GM21360 (cell line): ENCODE measurements around the gene ZYX.
"Not testable (repeated sequence)": the region's sequence is repeated elsewhere in the genome, so short reads cannot be mapped to it uniquely, and the experiment has no call there.

ENCODE experiments used
- ATAC-seq: cut with Tn5 transposase; IDR thresholded peaks from one replicate; pipeline ENCODE4 v1.9.1; 2021; ENCODE audit warnings: mild to moderate bottlenecking, moderate library complexity; ENCODE audit not compliant: unreplicated experiment

Gene ZYX

DNA sequence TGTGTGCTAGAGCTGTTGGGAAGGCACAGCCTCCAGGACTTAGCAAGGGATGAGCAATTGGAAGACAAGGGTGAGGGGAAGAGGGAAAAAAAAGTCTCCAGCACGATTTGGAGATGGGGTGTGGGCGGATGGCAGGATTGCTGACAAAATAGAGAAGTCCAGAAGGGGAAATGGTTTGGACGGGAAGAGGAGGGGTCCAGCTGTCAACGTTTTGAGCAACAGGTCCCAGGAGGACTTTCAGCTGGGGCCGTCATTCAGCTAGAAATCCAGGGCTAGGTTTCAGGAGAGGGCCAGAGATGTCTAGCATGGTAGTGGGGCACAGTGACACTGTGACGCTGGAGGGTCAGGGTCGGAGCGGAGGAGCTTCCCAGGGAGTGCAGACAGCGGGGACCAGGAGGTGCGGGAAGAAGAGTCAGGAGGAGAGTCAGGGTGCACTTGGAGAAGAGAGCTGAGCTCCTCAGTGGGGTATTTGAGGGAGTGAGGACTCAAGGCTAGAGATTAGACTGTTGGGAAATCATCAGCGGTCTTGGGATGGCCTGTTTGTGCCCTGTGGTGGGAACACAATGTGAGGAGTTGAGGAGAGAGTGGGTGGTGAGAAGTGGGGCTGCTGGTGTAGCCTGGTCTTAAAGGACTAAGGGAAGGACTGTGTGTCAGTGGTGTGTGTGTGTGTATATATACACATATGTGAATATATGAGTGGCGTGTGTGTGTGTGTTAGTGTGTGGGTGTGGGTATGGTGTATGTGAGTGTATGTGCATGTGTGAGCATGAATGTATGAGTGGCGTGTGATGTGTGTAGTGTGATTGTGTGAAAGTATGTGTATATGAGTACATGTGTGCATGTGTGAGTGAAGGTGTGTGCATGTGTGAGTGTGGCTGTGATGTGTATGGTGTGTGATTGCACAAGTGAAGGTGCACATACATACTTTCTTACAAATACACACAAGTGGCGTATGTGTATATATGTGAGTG lies 3.8 kb downstream of the ZYX start:
- no peak for ATAC-seq

DNA sequence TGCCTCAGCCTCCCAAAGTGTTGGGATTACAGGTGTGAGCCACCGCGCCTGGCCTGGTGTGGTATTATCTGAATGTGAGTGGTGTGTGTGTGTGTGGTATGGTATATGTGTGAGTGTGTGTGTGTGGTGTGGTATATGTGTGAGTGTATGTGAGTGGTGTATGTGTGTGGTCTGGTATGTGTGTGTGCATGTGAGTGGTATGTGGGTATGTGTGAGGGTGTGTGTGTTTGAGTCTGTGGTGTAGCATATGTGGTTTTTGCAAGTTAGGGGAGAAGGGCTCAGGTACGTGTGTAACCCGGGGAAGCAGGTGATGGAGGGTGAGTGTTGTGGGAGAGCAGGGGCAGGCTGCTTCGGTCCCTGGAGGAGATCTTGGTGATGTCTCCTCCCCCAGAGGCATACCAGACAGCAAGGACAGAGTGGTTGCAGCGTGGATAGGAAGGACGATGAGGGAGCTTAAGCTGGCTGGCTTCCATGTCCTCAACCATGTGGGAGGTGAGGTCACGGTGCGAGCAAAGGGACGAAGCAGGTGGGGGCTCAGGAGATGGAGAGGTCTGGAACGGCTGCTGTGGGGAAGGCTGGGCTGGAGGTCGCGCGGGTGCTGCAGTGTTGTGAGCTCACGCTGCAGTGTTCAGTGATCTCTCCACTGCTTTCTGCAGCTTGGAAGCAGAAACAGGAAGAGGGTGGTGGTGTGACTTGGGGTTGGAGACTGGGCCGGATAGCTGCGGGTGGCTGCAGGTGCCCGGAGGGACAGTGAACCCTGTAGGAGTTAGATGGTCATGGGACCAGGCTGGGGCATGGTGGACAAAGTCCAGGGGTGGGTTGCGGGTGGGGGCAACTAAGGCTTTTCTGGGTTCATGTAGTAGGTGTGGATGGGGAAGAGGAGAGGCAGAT lies 5.0 kb downstream of the ZYX start:
- no peak for ATAC-seq

DNA sequence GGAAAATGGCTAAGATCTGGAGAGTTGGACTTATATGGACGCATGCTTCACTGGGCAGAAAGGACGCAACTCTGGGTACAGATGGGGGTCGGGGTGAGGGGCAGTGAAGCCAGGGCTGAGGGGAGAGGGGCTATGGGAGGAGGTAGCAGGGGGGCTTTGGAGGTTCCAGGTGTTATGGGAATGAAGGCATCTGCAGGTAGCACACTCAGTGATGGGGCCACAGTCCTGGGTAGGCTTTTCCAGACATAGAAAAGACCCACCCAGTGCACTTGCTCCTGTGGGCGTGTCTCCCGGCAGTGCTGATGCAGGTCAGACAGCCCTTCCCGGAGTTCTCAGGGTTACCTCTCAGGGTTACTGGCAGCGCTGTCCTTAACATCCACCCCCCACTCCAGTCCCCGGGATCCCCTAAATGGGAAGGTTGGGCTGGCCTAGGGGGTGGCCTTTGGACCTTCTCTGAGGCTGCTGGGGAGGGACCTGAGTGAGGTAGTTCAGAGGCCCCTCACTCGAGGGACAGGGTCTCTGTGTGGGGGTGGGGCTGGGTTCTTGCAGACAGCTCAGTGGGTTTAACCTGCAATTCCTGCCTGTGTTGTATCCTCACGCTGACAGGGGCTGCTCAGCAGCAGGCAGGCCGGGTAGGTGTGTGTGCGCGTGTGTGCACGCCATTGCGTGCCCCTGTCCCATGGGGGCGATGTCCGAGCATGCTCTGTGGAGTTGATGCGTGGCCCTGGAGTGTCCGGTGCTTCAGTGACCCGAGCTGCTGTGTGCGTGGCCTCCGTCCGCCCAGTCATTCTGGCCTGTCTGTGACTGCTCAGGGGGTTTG lies 6.2 kb downstream of the ZYX start:
- ATAC-seq = no peak

DNA sequence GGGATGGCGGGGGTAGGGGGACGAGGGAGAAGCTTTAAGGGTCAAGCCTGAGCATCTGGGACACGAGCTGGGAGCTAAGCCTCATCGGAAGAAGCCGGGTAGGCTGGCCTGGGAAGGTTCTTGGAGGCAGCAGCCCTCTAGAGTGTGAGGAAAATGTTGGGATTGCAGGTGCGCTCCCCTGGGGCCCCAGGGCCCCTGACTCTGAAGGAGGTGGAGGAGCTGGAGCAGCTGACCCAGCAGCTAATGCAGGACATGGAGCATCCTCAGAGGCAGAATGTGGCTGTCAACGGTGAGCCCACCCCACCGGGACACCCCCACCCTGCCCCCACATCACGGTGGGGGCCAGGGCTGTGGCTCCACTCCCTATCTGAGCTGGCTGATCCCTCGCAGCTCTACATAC lies 6.9 kb downstream of the ZYX start:
- no peak for ATAC-seq

DNA sequence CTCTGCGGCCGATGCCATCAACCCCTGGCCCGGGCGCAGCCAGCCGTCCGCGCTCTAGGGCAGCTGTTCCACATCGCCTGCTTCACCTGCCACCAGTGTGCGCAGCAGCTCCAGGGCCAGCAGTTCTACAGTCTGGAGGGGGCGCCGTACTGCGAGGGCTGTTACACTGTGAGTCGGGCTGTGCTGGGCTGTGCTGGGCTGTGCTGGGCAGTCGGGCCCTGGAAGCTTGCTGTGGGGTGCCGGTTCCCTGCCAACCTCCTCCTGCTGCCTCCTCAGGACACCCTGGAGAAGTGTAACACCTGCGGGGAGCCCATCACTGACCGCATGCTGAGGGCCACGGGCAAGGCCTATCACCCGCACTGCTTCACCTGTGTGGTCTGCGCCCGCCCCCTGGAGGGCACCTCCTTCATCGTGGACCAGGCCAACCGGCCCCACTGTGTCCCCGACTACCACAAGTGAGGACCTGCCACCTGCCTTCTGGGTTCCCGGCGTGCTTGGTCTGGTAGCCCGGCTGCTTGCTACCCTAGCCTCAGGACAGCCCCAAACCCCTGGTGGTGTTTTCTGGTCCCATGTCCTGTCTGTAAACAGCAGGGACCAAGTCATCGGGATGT lies 7.5 kb downstream of the ZYX start:
- no peak for ATAC-seq

DNA sequence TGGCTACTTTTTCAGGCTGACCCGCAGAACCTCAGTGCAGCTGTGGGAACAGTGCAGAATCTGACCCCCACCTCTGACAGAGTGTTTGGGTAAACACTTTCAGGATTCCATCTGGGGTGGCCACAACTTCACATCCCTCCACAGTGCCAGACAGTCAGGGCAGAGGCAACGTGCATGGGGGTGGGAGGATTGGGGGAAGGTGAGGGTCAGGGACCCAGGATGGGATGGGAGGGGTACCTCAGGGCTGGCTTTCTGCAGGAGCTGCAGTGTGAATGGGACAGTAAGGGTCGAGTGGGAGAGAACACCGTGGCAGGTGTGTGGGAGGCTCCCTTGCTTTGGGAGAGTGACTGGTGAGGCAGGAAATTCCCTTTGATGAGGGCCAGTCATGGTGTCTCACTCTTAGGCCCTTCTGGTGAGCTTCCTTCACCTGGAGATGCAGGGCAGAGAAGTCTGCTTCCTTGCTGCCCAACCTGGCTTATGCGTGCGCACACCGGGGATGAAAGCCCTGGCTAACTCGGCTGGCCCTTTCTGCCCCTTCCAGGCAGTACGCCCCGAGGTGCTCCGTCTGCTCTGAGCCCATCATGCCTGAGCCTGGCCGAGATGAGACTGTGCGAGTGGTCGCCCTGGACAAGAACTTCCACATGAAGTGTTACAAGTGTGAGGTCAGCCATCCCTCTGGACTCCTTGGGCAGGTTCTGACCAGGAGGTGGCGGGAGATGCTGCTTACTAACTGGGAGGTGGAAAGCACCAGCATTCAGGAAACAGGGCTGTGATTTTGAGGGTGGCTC lies 8.4 kb downstream of the ZYX start:
- no peak for ATAC-seq

DNA sequence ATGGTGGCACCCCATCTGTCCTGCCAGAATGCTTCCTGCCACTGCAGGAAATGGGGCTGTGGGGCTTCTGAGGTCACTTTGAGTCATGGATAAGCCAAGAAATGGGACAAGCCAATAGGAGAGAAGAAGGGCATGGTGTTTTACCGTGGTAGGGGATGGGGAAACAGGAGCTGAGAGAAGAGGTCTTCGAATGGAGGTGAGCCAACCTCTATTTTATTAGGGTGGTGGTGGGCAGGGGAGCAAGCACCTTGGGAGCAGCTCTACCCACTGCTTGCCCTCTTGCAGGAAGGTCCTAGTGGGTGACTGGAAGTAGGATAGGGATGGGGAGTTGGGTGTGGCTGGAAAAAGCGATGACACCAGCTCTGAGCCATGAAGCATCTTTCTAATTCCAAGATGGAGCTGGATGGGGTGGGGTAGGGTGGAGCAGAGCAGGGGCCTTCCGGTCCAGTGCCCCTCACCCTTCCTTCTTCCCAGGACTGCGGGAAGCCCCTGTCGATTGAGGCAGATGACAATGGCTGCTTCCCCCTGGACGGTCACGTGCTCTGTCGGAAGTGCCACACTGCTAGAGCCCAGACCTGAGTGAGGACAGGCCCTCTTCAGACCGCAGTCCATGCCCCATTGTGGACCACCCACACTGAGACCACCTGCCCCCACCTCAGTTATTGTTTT lies 9.1 kb downstream of the ZYX start:
- no peak for ATAC-seq

DNA sequence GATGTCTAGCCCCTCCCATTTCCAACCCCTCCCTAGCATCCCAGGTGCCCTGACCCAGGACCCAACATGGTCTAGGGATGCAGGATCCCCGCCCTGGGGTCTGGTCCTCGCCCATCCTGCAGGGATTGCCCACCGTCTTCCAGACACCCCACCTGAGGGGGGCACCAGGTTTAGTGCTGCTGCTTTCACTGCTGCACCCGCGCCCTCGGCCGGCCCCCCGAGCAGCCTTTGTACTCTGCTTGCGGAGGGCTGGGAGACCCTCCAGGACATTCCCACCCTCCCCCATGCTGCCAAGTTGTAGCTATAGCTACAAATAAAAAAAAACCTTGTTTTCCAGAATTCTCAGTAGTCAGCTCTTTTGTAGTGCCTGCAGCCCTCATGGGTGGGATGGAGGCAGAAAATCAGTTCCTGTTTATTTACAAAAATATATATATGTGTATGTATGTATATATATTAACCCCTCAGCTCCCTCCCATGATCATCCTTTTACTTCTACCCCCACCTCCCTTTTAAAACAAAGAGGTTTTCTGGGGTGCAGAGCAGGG lies 9.7 kb downstream of the ZYX start:
- no peak for ATAC-seq

DNA sequence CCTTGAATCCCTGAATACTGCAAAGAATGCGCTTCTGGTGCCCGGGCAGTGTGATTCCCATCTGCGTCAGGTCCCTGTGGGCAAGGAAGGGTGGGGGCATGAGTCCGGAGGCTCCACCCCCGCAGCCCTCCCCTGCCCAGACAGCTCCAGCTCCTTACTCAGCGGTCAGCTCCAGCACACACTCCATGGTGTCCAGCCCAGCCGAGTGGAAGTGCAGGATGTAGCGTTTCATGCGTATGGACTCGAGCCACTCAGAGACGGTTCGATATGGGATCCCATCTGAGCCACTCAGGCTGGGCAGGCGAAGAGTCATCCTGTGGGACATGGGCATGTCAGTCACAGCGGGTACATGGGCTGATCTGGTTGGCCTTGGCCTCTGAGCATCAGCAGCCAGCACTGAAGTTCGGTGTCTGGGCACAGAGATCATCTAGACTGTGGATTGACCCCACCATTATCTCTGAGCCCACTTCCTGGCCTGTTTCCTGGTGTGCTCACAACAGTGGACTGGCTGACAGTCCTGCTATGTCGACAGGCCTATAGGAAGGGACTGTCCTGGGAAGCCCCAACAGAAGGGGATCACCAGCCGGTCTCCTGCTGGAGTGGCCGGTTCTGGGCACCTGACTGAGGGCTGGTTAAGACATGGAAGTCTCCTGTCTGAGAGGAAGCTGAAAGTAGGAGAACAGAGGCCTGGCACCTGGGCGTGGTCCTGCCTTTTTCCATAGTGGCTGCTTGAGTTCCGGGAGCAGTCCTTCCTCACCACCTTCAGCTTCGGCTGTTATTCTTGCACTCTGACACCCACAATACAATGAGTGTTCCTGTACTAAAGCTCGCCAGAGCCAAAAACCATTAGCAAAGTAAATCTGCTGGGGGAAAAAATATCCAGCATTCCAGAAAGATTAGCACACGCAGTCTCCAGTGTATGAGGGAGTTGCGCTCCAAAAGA lies 10.6 kb downstream of the ZYX start:
- no peak for ATAC-seq

DNA sequence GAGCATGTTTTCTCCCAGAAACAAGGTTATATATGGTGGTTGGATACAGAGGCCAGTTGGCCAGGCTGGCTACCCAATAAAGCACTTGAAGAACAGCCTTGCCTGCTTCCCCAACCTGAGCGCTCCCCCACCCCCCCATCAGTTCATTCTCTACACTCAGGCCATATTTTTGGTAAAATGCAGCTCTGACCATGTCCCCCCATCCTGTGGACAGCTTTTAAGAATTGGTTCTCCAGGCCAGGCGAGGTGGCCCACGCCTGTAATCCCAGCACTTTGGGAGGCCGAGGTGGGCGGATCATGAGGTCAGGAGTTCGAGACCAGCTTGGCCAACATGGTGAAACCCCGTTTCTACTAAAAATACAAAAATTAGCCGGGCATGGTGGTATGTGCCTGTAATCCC lies 11.3 kb downstream of the ZYX start:
- ATAC-seq = not testable (repeated sequence)

DNA sequence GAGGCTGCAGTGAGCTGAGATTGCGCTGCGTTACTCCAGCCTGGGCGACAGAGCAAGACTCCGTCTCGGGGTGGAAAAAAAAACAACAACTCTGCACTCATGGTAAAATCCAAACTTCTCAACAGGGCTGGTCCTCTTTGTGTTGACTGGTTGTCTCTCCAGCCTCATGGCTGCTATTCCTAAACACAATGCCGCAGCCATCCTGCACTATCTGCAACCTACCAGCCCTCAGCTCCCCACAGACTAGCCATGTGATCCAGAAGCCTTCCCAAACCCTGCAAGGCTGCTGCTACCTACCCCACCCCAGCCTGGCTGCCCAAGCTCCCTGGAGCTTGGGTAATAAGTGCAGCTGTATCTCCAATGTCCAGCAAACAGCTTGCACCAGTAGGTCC lies 11.7 kb downstream of the ZYX start:
- ATAC-seq = no peak

DNA sequence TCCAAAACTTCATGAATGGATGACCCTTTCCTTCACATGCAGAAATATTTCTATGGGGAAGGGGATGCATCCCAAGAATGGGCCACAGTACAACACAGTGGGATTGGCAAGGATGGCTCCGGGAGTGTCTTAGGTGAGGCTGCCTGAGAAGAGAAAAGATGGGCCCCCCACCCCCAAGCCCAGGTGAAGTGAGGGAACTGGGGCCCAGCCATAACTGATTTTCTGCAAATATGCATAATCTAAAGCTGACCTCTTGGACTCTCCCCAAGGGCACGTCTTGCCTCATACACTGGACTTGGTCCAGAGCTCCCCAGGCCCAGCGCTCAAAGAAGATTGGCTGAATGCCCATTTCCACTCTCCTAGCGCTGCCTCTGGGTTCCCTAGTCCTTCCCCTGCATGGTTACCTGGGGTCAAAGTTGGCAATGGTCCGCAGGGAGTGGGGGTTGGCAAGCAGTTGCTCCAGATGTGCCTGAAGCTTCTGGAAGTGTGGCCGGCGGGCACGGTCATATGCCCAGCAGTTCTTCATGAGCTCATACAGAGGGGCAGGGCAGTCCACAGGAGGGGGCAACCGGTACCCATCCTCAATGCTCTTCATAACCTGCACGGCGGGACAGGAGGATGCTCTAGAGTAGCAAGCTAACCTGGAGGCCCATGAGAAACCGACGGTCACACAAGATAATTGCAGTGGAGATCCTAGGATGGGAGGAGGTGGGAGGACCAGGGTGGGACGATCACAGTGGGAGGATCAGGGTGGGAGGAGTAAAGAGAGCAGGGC lies 12.3 kb downstream of the ZYX start:
- ATAC-seq = no peak

DNA sequence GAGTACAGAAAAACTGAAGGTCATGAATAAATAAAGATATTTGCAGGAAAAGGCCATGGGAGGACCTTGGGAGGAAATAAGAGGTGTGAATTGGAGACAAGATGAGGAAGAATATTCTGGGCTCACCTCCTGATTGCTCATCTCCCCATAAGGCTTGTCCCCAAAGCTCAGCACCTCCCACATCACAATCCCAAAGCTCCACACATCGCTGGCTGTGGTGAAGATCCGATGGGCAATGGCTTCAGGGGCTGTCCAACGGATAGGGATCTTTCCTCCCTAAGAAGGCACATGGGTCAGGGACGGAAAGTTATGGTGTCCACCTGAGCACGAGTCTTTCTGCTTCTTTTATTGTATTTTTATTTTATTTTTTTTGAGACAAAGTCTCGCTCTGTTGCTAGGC lies 12.9 kb downstream of the ZYX start:
- ATAC-seq = no peak

DNA sequence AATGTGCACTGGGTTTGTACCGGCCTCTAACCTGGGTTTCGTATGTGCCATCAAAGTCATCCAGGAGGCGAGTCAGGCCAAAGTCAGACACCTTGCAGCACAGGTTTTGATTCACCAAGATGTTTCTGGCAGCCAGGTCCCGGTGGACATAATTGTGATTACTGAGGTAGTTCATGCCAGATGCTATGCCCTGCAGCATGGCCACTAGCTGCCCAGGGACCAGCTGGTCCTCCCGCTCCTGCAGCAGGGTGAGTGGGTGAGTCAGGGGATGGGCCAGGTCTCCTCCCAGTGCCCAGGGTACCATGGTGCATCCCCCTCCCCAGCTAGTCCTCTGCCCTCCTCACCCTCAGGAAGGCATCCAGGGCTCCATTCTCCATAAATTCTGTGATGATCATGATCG lies 13.6 kb downstream of the ZYX start:
- no peak for ATAC-seq

DNA sequence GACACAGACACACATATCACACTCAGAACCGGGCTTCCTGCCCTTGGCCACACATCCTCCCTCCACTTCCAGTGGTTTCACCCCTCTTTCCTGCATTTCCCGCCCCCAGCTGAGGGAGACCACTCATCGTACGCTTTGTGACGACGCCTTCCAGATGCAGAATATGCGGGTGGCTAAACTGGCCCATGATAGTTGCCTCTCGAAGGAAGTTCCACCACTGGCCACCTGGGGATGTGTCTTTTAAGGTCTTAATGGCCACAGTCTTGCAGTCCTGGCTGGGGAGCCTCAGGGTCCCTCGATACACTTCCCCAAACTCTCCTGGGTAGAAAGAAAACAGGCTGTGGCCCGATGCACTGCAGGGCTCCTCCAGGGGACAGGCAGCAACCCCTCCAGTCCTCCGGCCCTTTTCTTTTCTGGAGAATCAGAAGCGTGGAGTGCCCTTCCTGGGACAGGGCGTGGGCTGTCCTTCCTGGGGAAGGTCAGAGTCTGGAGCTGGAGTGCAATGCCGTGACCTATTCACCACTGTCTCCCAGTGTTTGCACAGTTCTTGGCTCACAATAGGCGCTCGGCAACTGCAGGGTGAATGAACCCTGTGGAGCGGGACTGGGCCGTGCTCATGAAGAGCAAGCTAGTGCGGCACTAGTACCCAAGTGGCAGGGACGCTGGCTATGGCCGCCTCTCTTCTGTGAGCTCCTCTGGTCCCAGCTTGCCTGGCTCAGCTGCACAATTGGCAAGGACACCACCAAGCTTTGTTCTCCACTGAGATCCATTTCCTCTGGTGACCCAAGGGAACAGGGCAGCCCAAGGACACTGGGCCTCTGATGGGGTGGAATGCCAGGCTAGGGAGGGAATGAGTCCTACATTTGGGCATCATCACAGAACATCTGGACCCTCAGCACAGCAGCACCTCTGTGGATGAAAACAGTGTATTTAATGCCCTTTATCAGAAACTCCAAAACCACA lies 14.3 kb downstream of the ZYX start:
- no peak for ATAC-seq

DNA sequence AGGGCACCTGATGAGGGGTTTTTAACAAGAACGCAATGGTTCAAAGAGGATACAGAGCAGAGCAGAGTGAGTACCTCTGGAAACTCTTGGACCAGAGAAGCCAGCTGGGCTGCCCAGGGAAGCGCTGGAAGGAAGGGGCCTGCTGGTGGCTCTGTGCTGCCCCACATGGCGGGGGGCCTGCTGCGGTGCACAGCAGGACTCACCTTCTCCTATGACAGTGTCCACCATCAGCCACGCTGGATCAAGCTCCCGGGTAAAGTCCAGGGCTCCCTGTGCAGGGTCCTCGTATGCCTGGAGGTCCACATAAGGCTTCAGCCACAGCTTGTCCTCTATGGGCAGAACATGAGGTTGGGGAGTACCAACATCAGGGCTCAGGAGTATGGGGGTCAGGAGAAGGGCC lies 15.0 kb downstream of the ZYX start:
- ATAC-seq = no peak
